K562 (cell line): ENCODE data around the gene NOM1. TPM values are rescaled to one million over a fixed set of nuclear protein-coding genes. Genes with fewer than 3 reads are reported as not detected.
"Not testable (repeated sequence)": the region's sequence is repeated elsewhere in the genome, so short reads cannot be mapped to it uniquely, and the experiment has no call there.

Source experiments
- ATF1 ChIP-seq, 2 experiments: fragments of 450-650 bp in 1 of 2; IDR thresholded peaks; 2 replicates each; pipeline ENCODE4 v1.6.1; 2016; ENCODE audit warnings: missing compliant biosample characterization in 1 of 2, missing genetic modification characterization in 1 of 2
- ATF3 ChIP-seq, 2 experiments: fragments of 450-650 bp in 1 of 2; sonication (generic) in 1 of 2; formaldehyde crosslinking in 1 of 2; IDR thresholded peaks in 1 of 2; conservative IDR thresholded peaks in 1 of 2; 2 replicates each; pipeline versions ENCODE4 v1.6.1 to v1.8.1; 2016 to 2023; ENCODE audit warnings: mild to moderate bottlenecking in 2 of 2, moderate library complexity in 2 of 2, inconsistent platforms in 1 of 2, missing genetic modification reagents in 1 of 2
- C11orf30 ChIP-seq: fragments of 450-650 bp; IDR thresholded peaks from 2 replicates; pipeline ENCODE4 v1.6.1; 2016; ENCODE audit warnings: low read depth, mild to moderate bottlenecking
- CTBP1 ChIP-seq: fragments of 450-650 bp; IDR thresholded peaks from 2 replicates; pipeline ENCODE4 v1.6.1; 2016; ENCODE audit warnings: borderline replicate concordance
- CXXC5 ChIP-seq: fragments of 250-450 bp; sonication (Bioruptor Pico); IDR thresholded peaks from 2 replicates; pipeline ENCODE4 v1.8.0; 2022; ENCODE audit warnings: inconsistent platforms, mild to moderate bottlenecking, moderate library complexity
- E2F3 ChIP-seq: fragments of 250-450 bp; sonication (Bioruptor Pico); IDR thresholded peaks from 2 replicates; pipeline ENCODE4 v1.4.0; 2020; ENCODE audit warnings: mild to moderate bottlenecking
- ELF4 ChIP-seq: fragments of 450-650 bp; formaldehyde crosslinking; IDR thresholded peaks from 2 replicates; pipeline ENCODE4 v1.4.0; 2022; ENCODE audit warnings: missing genetic modification characterization
- FOSL1 ChIP-seq: fragments of 200-800 bp; sonication (Bioruptor generic); conservative IDR thresholded peaks from 2 replicates; pipeline ENCODE4 v1.6.1; 2016; ENCODE audit warnings: missing genetic modification characterization, missing compliant biosample characterization
- HMBOX1 ChIP-seq: sonication (generic); IDR thresholded peaks from 2 replicates; pipeline ENCODE4 v1.6.1; 2016
- L3MBTL2 ChIP-seq: fragments of 450-650 bp; IDR thresholded peaks from 2 replicates; pipeline ENCODE4 v1.6.1; 2016; ENCODE audit warnings: mild to moderate bottlenecking, moderate library complexity
- PKNOX1 ChIP-seq: fragments of 450-650 bp; IDR thresholded peaks from 2 replicates; pipeline ENCODE4 v1.6.1; 2016
- TOE1 ChIP-seq, 2 experiments: fragments of 450-650 bp in 1 of 2; sonication (generic) in 1 of 2; formaldehyde crosslinking in 1 of 2; IDR thresholded peaks; 2 replicates each; pipeline versions ENCODE4 v1.7.1 to v1.8.0; 2016 to 2022; ENCODE audit warnings: borderline replicate concordance in 2 of 2, mild to moderate bottlenecking in 2 of 2, antibody characterized with exemption in 1 of 2, inconsistent platforms in 1 of 2, low read depth in 1 of 2, missing genetic modification reagents in 1 of 2, moderate library complexity in 1 of 2
- ZNF639 ChIP-seq, 2 experiments: fragments of 200-800 bp in 1 of 2; sonication (Bioruptor generic) in 1 of 2; sonication (generic) in 1 of 2; formaldehyde crosslinking in 1 of 2; IDR thresholded peaks in 1 of 2; conservative IDR thresholded peaks in 1 of 2; 2 replicates each; pipeline versions ENCODE4 v1.5.0 to v1.6.1; 2016 to 2020; ENCODE audit warnings: missing compliant biosample characterization in 1 of 2, missing genetic modification characterization in 1 of 2, missing genetic modification reagents in 1 of 2
- polyA plus RNA-seq, 8 experiments: library from polyadenylated mRNA; depleted of rRNA in 4 of 8; stranded (reverse) in 5 of 8; unstranded in 3 of 8; fragments of >200 nt; fragmentation: Nextera tagmentation in 2 of 8; fragmentation: Illumina TruSeq in 1 of 8; extraction: Ambion mirVana in 2 of 8; extraction: Trizol in 1 of 8; gene quantifications; 2 replicates each; pipeline versions ENCODE4 v1.2.1 to v1.2.3, GENCODE V29; 2011 to 2014; ENCODE audit warnings: inconsistent platforms in 1 of 8, missing spikeins in 1 of 8
- total RNA-seq, 7 experiments: library from RNA; depleted of rRNA in 6 of 7; stranded (reverse); fragments of >200 nt in 6 of 7; fragmentation: Illumina TruSeq in 2 of 7; extraction: Trizol in 2 of 7; gene quantifications; 2 replicates each; pipeline versions ENCODE4 v1.2.1 to v1.2.3, GENCODE V29; 2011 to 2021; ENCODE audit warnings: low replicate concordance in 1 of 7

NOM1 gene
- total and polyA plus RNA-seq, 9 of the 15 experiments (the other 6 are each of a cell fraction or from before 2014, with no cell fraction given) = 6.8 to 47.3 (median 37.4) TPM

GRCh38 chr7:156920487-156921373 is 28.8 kb upstream of the NOM1 start (continued):
- TF ChIP-seq ELF4 (CRISPR knock-in tag) (peak; percentile 70; the same call in 1 of the 2 replicates), FOSL1 (peak; percentile 51; the same call in 1 of the 2 replicates), TOE1 (IDR thresholded peaks at IDR 0.05; ENCODE audit: borderline replicate concordance) (peak; percentile 99), ATF1 (tag; IDR thresholded peaks at IDR 0.05) (peak; percentile 41), E2F3 (CRISPR knock-in tag) (0 out of 2 replicates have a peak, but pooled peaks have one; percentile 21), ATF3 (IDR thresholded peaks at IDR 0.05) (peak; percentile 35; the same call in 1 of the 2 replicates), C11orf30 (peak; percentile 85), ZNF639 (CRISPR knock-in tag; conservative IDR thresholded peaks at IDR 0.05 in 1 of 2, IDR thresholded peaks at IDR 0.05 in 1 of 2) (0 out of 4 replicates have a peak, but pooled peaks of 1 of the 2 experiments have one; percentile 50), L3MBTL2 (peak; percentile 65), PKNOX1 (peak; percentile 81), CXXC5 (CRISPR knock-in tag) (peak; percentile 65), HMBOX1 (peak; percentile 54; the same call in 1 of the 2 replicates), CTBP1 (peak; percentile 11; the same call in 1 of the 2 replicates)
- TF ChIP-seq TOE1 (CRISPR knock-in tag; IDR thresholded peaks at IDR 0.05; ENCODE audit: borderline replicate concordance, low read depth); ATF1 (CRISPR knock-in tag; IDR thresholded peaks at IDR 0.05); ATF3 (CRISPR knock-in tag; conservative IDR thresholded peaks at IDR 0.05): not testable (repeated sequence)
